ENCODE results near the gene LRIF1. TPM values are rescaled to one million over a fixed set of nuclear protein-coding genes. Genes with fewer than 3 reads are reported as not detected.

LRIF1 gene
- total RNA-seq, 2 experiments from 2014 or later, result 12.0 to 12.3 TPM

GRCh38 chr1:110915804-110916203, 47.9 kb downstream of the LRIF1 start:
- Mint-ChIP-seq H3K27me3 (ENCODE audit: low read depth) (peaks cover 2% of the 10 kb centered on the region), H3K9me3 (peaks cover 10% of the 10 kb centered on the region), H3K27ac (no peak overlapping the region), H3K36me3 (ENCODE audit: low read depth) (no peaks in the 10 kb centered on the region), H3K4me1 (ENCODE audit: low read depth) (peaks cover 14% of the 10 kb centered on the region), H3K4me3 (no peak overlapping the region)
- no peak for DNase-seq
- intact Hi-C loops (cut with micrococcal nuclease), result no loop called here
- CTCF ChIA-PET, result interaction anchor here (0.7 kb wide), 1 partner anchor 393 kb away, joined by 3 read pairs; no protein-coding TSS in a partner anchor

GRCh38 chr1:110914676-110915075, 49.0 kb downstream of the LRIF1 start:
- no peak for DNase-seq
- Mint-ChIP-seq H3K4me1 (ENCODE audit: low read depth) (peaks cover 14% of the 10 kb centered on the region), H3K27me3 (ENCODE audit: low read depth) (peaks cover 2% of the 10 kb centered on the region), H3K4me3 (no peak overlapping the region), H3K27ac (no peak overlapping the region), H3K36me3 (ENCODE audit: low read depth) (no peaks in the 10 kb centered on the region), H3K9me3 (peaks cover 16% of the 10 kb centered on the region)
- CTCF ChIA-PET, result no interaction called here
- intact Hi-C loops (cut with micrococcal nuclease), result no loop called here

DNA sequence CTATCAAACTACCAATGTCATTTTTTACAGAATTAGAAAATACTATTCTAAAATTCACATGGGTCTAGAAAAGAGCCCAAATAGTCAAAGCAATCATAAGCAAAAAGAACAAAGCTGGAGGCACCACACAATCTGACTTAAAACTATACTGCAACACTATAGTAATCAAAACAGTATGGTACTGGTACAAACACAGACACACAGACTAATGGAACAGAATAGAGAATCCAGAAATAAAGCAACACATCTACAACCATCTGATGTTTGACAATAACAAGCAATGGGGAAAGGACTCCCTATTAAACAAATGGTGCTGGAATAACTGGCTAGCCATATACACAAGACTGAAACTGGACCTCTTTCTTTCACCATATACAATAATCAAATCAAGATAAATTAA, 50.9 kb downstream of the LRIF1 start:
- intact Hi-C loops (cut with micrococcal nuclease), result no loop called here
- CTCF ChIA-PET, result no interaction called here
- Mint-ChIP-seq H3K9me3 (peaks cover 30% of the 10 kb centered on the region), H3K36me3 (ENCODE audit: low read depth) (peaks cover 1% of the 10 kb centered on the region), H3K4me3 (no peak overlapping the region), H3K27ac (no peak overlapping the region), H3K4me1 (ENCODE audit: low read depth) (peaks cover 14% of the 10 kb centered on the region), H3K27me3 (ENCODE audit: low read depth) (peaks cover 2% of the 10 kb centered on the region)
- DNase-seq, result no peak

- DNase-seq, result no peak
- peaks cover 37% of the 10 kb centered on the region for H3K9me3 Mint-ChIP-seq
- H3K27me3 Mint-ChIP-seq (ENCODE audit: low read depth), result no peaks in the 10 kb centered on the region
- H3K4me1 Mint-ChIP-seq (ENCODE audit: low read depth), result peaks cover 15% of the 10 kb centered on the region
- H3K36me3 Mint-ChIP-seq (ENCODE audit: low read depth), result peaks cover 44% of the 10 kb centered on the region
- H3K27ac Mint-ChIP-seq, result peak overlapping the region; percentile 70
- CTCF ChIA-PET, result interaction anchor here (0.5 kb wide), 1 partner anchor 552 kb away, joined by 3 read pairs; no protein-coding TSS in a partner anchor
- intact Hi-C loops (cut with micrococcal nuclease), result no loop called here
- H3K4me3 Mint-ChIP-seq, result no peak overlapping the region
Observed at GRCh38 chr1:110903853-110904500, 59.7 kb downstream of the LRIF1 start.

DNA sequence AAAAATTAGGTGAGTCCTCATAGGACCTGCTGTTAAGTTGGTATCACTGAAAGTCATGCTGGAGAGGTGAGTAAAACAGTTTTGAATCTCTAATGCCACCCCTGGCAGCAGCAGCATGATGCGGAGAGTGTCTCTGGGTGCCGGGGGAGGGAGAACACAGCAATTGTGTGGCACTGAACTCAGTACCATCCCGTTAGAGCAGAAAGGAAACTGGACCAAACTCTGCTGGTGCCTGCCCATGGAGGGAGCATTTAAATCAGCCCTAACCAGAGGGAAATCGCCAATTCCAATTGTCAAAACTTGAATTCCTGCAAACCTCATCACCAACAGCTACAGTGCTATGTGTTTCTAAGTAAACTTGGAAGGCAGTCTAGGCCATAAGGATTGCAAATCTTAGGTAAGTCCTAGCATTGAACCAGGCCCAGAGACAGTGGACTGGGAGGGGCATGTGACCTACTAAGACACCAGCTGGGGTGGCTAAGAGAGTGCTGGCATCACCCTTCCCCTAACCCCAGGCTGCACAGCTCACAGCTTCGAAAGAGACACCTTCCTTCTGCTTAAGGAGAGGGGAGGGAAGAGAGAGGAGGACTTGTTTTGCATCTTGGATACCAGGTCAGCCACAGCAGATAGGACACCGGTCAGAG, 60.8 kb downstream of the LRIF1 start:
- peaks cover 28% of the 10 kb centered on the region for H3K9me3 Mint-ChIP-seq
- intact Hi-C loops (cut with micrococcal nuclease), result no loop called here
- H3K27me3 Mint-ChIP-seq (ENCODE audit: low read depth), result no peaks in the 10 kb centered on the region
- DNase-seq, result no peak
- H3K27ac Mint-ChIP-seq, result peak overlapping the region; percentile 59
- CTCF ChIA-PET, result no interaction called here
- peaks cover 54% of the 10 kb centered on the region for H3K36me3 Mint-ChIP-seq (ENCODE audit: low read depth)
- H3K4me3 Mint-ChIP-seq, result no peak overlapping the region
- peaks cover 20% of the 10 kb centered on the region for H3K4me1 Mint-ChIP-seq (ENCODE audit: low read depth)

- Mint-ChIP-seq H3K36me3 (ENCODE audit: low read depth) (peaks cover 81% of the 10 kb centered on the region), H3K27me3 (ENCODE audit: low read depth) (no peaks in the 10 kb centered on the region), H3K9me3 (peaks cover 14% of the 10 kb centered on the region), H3K27ac (peak overlapping the region; percentile 55), H3K4me1 (ENCODE audit: low read depth) (peaks cover 51% of the 10 kb centered on the region), H3K4me3 (no peak overlapping the region)
- intact Hi-C loops (cut with micrococcal nuclease), result no loop called here
- CTCF ChIA-PET, result no interaction called here
- no peak for DNase-seq
Observed at GRCh38 chr1:110899458-110899843, 64.3 kb downstream of the LRIF1 start.

- no peaks in the 10 kb centered on the region for H3K27me3 Mint-ChIP-seq (ENCODE audit: low read depth)
- CTCF ChIA-PET, result no interaction called here
- H3K36me3 Mint-ChIP-seq (ENCODE audit: low read depth), result peaks cover 87% of the 10 kb centered on the region
- peaks cover 10% of the 10 kb centered on the region for H3K9me3 Mint-ChIP-seq
- H3K27ac Mint-ChIP-seq, result peak overlapping the region; percentile 74
- H3K4me3 Mint-ChIP-seq, result no peak overlapping the region
- peaks cover 56% of the 10 kb centered on the region for H3K4me1 Mint-ChIP-seq (ENCODE audit: low read depth)
- DNase-seq, result no peak
- intact Hi-C loops (cut with micrococcal nuclease), result no loop called here
Observed at GRCh38 chr1:110898734-110899457, 64.8 kb downstream of the LRIF1 start.

DNA sequence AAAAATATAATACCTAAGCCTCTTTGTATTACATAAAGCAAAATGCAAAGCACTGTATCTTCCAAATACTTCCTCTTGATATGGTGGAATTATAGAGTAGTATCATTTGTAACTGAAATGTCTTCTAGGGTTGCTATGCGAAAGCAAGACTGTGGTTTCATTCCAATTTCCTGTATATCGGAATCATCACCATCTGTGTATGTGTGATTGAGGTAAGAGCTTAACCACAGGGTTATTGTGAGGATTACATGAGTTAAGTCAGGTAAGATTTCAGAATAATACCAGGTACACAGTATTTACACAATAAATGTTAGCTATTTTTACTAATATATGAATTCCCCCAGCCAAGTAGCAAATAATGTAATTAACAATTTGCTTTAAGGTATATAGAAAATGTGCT, 66.0 kb downstream of the LRIF1 start:
- CTCF ChIA-PET, result interaction anchor here (0.7 to 0.9 kb wide), 2 partner anchors 22 to 117 kb away, joined by 4 to 6 read pairs; no protein-coding TSS in a partner anchor
- peaks cover 4% of the 10 kb centered on the region for H3K9me3 Mint-ChIP-seq
- intact Hi-C loops (cut with micrococcal nuclease), result loop anchor here (1.0 kb wide), 1 partner anchor 17 kb away; no protein-coding TSS in a partner anchor
- DNase-seq, result no peak
- peak overlapping the region; percentile 62 for H3K27ac Mint-ChIP-seq
- H3K4me3 Mint-ChIP-seq, result no peak overlapping the region
- peaks cover 93% of the 10 kb centered on the region for H3K36me3 Mint-ChIP-seq (ENCODE audit: low read depth)
- H3K27me3 Mint-ChIP-seq (ENCODE audit: low read depth), result no peaks in the 10 kb centered on the region
- H3K4me1 Mint-ChIP-seq (ENCODE audit: low read depth), result peaks cover 66% of the 10 kb centered on the region

Other genes starting within 250 kb of the LRIF1 start
- 100 to 1,000 TPM; 239 to 255 TPM for gene CD53, start 90.8 kb downstream of the LRIF1 start, total RNA-seq
- 10 to 100 TPM; 27.7 to 31.1 TPM for gene DRAM2, start 176.2 kb upstream of the LRIF1 start, total RNA-seq
- 10 to 100 TPM; 29.0 to 30.3 TPM for gene CEPT1, start 176.3 kb upstream of the LRIF1 start, total RNA-seq
- 100 to 1,000 TPM; 210 to 213 TPM for gene DENND2D, start 236.7 kb upstream of the LRIF1 start, total RNA-seq